Naive thymus-derived CD8-positive, alpha-beta T cell (primary cell): ENCODE results near the gene SYCE1. TPM values are rescaled to one million over a fixed set of nuclear protein-coding genes. Genes with fewer than 3 reads are reported as not detected.
"Not testable (repeated sequence)": the region's sequence is repeated elsewhere in the genome, so short reads cannot be mapped to it uniquely, and the experiment has no call there.

Experiments used
- ATAC-seq, 2 donors: fragments of 150-1000 bp; cut with Tn5 transposase in 1 of 2; sonication (Bioruptor Pico), chemical (Tn5 transposase) in 1 of 2; 1 replicate in 1 of 2; 2 replicates in 1 of 2; pipeline ENCODE4 v1.10.0; 2021; ENCODE audit warnings: mild to moderate bottlenecking in 2 of 2, moderate library complexity in 2 of 2
- POLR2A ChIA-PET: fragments of 350-600 bp; sonication (Branson Sonifier 250); formaldehyde crosslinking; loops from one replicate; lab custom pipeline; 2021; ENCODE audit warnings: antibody characterized with exemption; lab: Charles Lee
- DNase-seq, 10 donors: peaks; one replicate each; pipeline versions ENCODE4 v3.0.0 to v3.0.0-alpha.2; 2020 to 2022
- H3K27ac Mint-ChIP-seq, 10 donors: one replicate each; pipeline ENCODE4 v1.8.0; 2020 to 2022; ENCODE audit warnings: mild to moderate bottlenecking in 10 of 10, mixed read lengths in 10 of 10, moderate library complexity in 4 of 10, inconsistent platforms in 1 of 10
- H3K27me3 Mint-ChIP-seq, 5 donors: one replicate each; pipeline ENCODE4 v1.8.0; 2021 to 2022; ENCODE audit warnings: mixed read lengths in 5 of 5
- H3K36me3 Mint-ChIP-seq, 3 donors: one replicate each; pipeline ENCODE4 v1.8.0; 2020 to 2022; ENCODE audit warnings: mixed read lengths in 3 of 3, mild to moderate bottlenecking in 2 of 3, inconsistent platforms in 1 of 3
- H3K4me1 Mint-ChIP-seq, 4 donors: one replicate each; pipeline ENCODE4 v1.8.0; 2021 to 2022; ENCODE audit warnings: mixed read lengths in 4 of 4
- H3K4me3 Mint-ChIP-seq, 10 donors: one replicate each; pipeline ENCODE4 v1.8.0; 2020 to 2022; ENCODE audit warnings: mild to moderate bottlenecking in 10 of 10, mixed read lengths in 10 of 10, moderate library complexity in 6 of 10, inconsistent platforms in 1 of 10
- H3K9me3 Mint-ChIP-seq, 9 donors: one replicate each; pipeline ENCODE4 v1.8.0; 2020 to 2022; ENCODE audit warnings: mixed read lengths in 9 of 9, mild to moderate bottlenecking in 3 of 9, inconsistent platforms in 1 of 9, moderate library complexity in 1 of 9
- polyA plus RNA-seq, 3 donors: library from polyadenylated mRNA; unstranded; fragments of 300-500 nt; fragmentation: Illumina TruSeq; gene quantifications; one replicate each; pipeline ENCODE4 v1.2.3, GENCODE V29; 2021
- total RNA-seq, 8 experiments: library from RNA in 2 of 8; stranded (reverse) in 2 of 8; gene quantifications; one replicate each; pipeline ENCODE4 v1.2.3 and lab custom pipeline; 2021 to 2026

Gene SYCE1, protein sequence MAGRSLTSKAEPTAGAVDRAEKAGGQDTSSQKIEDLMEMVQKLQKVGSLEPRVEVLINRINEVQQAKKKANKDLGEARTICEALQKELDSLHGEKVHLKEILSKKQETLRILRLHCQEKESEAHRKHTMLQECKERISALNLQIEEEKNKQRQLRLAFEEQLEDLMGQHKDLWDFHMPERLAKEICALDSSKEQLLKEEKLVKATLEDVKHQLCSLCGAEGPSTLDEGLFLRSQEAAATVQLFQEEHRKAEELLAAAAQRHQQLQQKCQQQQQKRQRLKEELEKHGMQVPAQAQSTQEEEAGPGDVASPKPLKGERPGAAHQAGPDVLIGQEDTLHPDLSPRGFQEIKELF
- total RNA-seq = 1 to 10 TPM in 1 of 2 experiments, under 1 TPM in 1; 0.99 to 1.7 TPM
- under 1 TPM in 2 of 3 donors, not detected in 1; 0.10 to 0.59 TPM for polyA plus RNA-seq
- total RNA-seq (lab: John Stamatoyannopoulos, UW) = 0 to 1.5 (median 0.18) reads per million in 6 experiments

DNA sequence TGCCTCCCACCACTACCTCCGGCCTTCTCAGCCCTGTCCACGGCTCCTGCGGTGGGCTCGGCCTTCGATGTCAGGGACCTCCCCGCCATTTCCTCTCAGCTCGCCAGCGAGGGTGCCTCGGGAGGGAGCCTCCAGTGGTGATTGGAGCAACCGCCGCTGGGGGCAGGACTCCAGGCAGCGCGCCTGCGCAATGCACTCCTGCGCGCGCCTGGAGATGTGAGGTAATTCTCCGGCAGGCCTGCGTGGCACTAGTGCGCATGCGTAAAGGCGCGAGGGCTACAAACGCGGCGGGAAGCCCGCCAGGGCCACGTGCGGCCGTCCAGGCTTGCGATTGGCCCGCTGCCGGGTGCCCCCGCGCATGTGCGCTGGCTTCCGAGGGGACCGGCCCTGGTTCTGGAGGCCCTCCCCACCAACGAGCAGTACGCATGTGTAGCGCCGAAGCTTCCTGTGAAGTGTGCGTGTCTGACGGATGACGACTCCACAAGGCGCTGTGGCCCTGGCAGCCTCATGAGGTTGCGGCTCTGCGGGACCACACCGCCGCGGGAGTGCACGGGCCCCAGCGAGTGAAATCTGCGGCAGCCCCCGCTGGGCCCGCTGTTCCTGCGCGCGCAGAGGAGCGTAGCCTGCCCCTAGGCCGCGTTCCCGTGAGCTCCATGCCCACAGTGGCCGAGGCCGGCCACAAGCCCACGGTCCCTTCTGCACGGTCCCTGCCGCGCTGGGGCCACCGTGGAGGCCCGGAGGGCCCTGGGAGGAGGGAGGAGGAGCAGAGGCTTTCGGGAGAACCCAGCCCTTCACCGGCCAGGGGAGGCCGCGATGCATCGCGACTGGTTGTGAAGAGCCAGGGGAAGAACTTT is at the start of gene SYCE1:
SYCE1 (minus strand) TSS at position 143 of the 854 bp plus-strand sequence; CDS start at position 89, 54 bp downstream.
- H3K4me3 Mint-ChIP-seq = peak within 1 kb of the TSS in 2 of 10 donors; percentile 39 to 74

DNA sequence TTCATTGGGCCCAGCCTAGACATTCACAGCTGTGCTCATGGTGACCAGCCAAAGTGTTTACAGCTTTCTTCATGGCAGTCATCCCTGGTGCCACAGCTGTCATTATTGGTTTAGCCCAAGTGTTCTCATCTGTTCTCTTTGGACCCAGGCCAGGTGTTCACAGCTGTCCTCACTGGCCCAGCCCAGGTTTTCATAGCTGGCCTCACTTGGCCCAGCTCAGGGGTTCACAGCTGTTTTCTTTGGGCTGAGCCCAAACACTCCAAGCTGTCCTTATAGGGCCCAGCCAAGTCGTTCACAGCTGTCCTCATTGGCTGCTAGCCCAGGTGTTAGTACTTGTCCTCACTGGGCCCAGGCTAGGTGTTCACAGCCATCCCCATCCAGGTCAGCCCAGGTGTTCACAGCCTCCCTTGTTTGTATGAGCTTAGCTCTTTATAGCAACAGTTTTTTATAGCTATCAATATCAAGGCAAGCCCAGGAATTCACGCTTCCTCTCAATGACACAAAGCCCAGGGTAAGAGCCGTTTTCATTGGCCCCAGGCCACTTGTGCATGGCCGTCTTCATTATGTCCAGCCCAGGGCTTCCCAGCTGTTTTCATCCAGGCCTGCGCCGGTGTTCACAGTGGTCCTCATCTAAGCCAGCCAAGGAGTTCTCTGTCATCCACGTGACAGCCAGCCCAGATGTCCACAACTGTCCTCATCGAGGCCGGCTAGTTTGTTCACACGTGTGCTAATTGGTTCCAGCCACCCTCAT is 49.6 kb upstream of the SYCE1 start:
- no peak overlapping the region for H3K4me3 Mint-ChIP-seq
- H3K9me3 Mint-ChIP-seq = peaks cover 0 to 9% (median 0%) of the 10 kb centered on the region in 9 donors
- peaks cover 7 to 23% (median 12%) of the 10 kb centered on the region in 5 donors for H3K27me3 Mint-ChIP-seq
- peaks cover 0 to 3% (median 0%) of the 10 kb centered on the region in 4 donors for H3K4me1 Mint-ChIP-seq
- no peak for ATAC-seq
- DNase-seq = no peak
- POLR2A ChIA-PET = no interaction called here
- no peak overlapping the region for H3K27ac Mint-ChIP-seq
- peaks cover 0 to 3% (median 2%) of the 10 kb centered on the region in 3 donors for H3K36me3 Mint-ChIP-seq

More for the DNA sequence above, at the start of gene SYCE1:
- no peaks in the 10 kb centered on the region for H3K36me3 Mint-ChIP-seq
- peaks cover 9 to 22% (median 12%) of the 10 kb centered on the region in 5 donors for H3K27me3 Mint-ChIP-seq
- POLR2A ChIA-PET = no interaction called here
- peak within 1 kb of the TSS in 2 of 10 donors; percentile 27 to 71 for H3K27ac Mint-ChIP-seq
- DNase-seq (peak in 2 of 10 donors; percentile 32 to 72), ATAC-seq (peak; percentile 49 to 70)
- peaks cover 0 to 15% (median 4%) of the 10 kb centered on the region in 9 donors for H3K9me3 Mint-ChIP-seq
- H3K4me1 Mint-ChIP-seq = no peaks in the 10 kb centered on the region

DNA sequence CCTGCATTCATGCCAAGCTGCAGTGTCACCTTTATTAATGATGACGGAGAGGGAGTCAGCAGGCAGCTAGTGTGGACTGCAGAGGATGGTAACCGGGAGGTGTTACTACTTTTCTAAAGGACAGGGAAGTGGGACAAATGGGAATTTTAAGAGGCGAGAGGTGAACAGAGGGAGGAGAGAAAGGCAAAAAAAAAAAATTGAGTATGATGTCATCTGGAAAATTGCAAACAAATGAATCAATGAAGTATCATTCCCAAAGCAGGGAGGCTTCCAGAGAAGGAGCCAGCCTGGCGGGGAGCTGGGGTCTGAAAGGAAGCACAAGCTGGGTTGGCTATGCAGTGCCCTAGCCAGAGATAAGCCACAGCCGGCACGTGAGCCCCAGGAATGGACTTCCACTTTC is 48.3 kb upstream of the SYCE1 start:
- ATAC-seq (no peak), DNase-seq (no peak)
- Mint-ChIP-seq H3K36me3 (peaks cover 0 to 3% (median 2%) of the 10 kb centered on the region in 3 donors), H3K9me3 (peaks cover 0 to 12% (median 0%) of the 10 kb centered on the region in 9 donors), H3K27me3 (peaks cover 12 to 18% (median 14%) of the 10 kb centered on the region in 5 donors), H3K4me1 (no peaks in the 10 kb centered on the region), H3K4me3 (no peak overlapping the region), H3K27ac (no peak overlapping the region)
- POLR2A ChIA-PET = no interaction called here

DNA sequence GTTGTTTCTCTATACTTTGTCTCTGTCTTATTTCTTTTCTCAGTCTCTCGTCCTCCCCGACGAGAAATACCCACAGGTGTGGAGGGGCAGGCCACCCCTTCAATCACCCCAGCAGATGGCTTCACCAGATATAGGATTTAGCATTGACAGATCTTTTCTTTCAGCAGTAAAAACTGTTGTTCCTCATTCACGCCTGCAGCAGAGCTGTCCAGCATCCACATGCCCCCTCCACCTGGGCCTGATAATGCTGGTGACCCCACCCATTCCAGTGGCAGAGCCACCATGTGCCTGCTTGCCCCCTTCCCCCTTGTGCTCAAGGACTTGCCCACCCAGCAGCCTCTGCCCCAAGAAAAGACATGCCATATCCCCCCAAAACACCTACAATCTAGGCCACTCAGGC is 45.7 kb upstream of the SYCE1 start:
- Mint-ChIP-seq H3K4me1 (no peaks in the 10 kb centered on the region), H3K27me3 (peaks cover 28 to 36% (median 32%) of the 10 kb centered on the region in 5 donors), H3K36me3 (peaks cover 0 to 3% (median 2%) of the 10 kb centered on the region in 3 donors), H3K9me3 (peaks cover 0 to 23% (median 0%) of the 10 kb centered on the region in 9 donors), H3K4me3 (no peak overlapping the region), H3K27ac (peak overlapping the region in 1 of 10 donors; percentile 9)
- ATAC-seq = no peak
- POLR2A ChIA-PET = no interaction called here
- DNase-seq = no peak

DNA sequence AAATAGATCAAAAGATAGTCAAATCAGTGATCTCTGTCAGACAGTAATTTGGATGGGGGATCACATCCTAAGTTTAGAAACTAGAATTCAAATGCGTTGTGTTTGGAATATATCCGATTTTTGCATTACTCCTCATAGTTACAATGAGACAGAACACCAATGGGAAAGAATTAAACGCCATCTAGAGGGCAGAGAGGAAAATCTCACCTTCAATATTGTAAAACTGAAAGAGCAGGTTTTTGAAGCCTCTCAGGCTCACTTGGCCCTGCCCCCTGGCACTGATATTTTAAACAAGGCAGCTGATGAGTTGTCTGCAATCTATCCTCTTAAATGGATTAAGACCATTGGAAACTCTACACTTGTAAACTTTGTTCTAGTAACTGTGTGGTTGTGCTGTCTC is 43.5 kb upstream of the SYCE1 start:
- Mint-ChIP-seq H3K27ac (no peak overlapping the region), H3K4me3 (no peak overlapping the region), H3K9me3 (peaks cover 0 to 23% (median 0%) of the 10 kb centered on the region in 9 donors), H3K36me3 (peaks cover 0 to 3% (median 2%) of the 10 kb centered on the region in 3 donors), H3K4me1 (no peaks in the 10 kb centered on the region), H3K27me3 (peaks cover 38 to 57% (median 48%) of the 10 kb centered on the region in 5 donors)
- DNase-seq (peak in 3 of 10 donors; percentile 7 to 31 (median 29)), ATAC-seq (no peak)
- POLR2A ChIA-PET = no interaction called here

DNA sequence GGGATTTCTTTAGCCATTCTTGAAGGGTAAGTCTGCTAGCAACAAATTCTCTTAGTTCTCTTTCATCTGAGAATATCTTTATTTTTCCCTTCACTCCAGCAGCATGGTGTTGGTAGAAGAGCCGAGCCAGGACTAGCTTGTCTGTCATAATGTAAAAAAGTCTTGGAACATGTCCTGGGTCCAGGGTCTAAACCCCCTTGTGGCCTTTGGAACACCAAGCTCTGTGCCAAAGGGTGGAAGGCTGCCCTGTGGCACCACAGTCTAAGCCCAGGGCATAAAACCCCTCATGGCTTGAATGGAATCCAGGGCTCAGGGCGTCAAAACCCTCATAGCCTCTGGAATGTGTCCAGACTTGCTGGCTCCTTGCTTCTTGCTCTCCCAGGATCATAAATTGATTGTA is 38.1 kb upstream of the SYCE1 start:
- H3K4me3 Mint-ChIP-seq, H3K4me1 Mint-ChIP-seq, ATAC-seq, DNase-seq, H3K36me3 Mint-ChIP-seq, H3K27ac Mint-ChIP-seq, POLR2A ChIA-PET: not testable (repeated sequence)
- peaks cover 47 to 82% (median 59%) of the 10 kb centered on the region in 5 donors for H3K27me3 Mint-ChIP-seq
- H3K9me3 Mint-ChIP-seq = peaks cover 0 to 14% (median 0%) of the 10 kb centered on the region in 9 donors

DNA sequence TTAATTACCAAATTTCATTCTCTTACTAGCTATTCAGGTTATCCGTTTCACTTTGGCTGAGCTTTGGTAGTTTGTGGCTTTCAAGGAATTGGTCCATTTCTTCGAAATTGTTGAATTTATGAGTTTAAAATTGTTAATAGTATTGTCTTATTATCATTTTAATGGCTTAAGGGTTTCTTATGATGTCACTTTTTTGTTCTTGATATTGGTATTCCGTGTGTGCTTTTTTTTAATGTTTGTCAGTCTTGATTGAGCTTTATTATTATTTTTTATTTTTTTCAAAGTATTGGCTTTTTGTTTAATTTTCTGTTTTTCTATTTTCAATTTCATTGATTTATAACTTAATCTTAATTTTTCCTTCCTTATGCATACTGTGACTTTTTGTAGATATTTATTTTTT is 35.3 kb upstream of the SYCE1 start:
- peaks cover 0 to 6% (median 0%) of the 10 kb centered on the region in 9 donors for H3K9me3 Mint-ChIP-seq
- H3K27ac Mint-ChIP-seq = no peak overlapping the region
- POLR2A ChIA-PET = no interaction called here
- H3K27me3 Mint-ChIP-seq = peaks cover 39 to 89% (median 59%) of the 10 kb centered on the region in 5 donors
- no peak overlapping the region for H3K4me3 Mint-ChIP-seq
- ATAC-seq (no peak), DNase-seq (no peak)
- peaks cover 0 to 3% (median 0%) of the 10 kb centered on the region in 4 donors for H3K4me1 Mint-ChIP-seq
- H3K36me3 Mint-ChIP-seq = no peaks in the 10 kb centered on the region

DNA sequence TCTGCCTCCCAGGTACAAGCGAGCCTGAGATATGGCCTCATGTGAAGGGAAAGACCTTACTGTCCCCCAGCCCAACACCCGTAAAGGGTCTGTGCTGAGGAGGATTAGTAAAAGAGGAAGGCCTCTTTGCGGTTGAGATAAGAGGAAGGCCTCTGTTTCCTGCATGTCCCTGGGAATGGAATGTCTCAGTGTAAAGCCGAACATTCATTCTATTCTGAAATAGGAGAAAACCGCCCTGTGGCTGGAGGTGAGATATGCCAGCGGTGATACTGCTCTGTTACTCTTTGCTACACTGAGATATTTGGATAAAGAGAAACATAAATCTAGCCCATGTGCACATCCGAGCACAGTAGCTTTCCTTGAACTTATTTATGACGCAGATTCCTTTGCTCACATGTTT is 34.5 kb upstream of the SYCE1 start:
- H3K4me1 Mint-ChIP-seq, H3K27ac Mint-ChIP-seq, POLR2A ChIA-PET, DNase-seq, H3K4me3 Mint-ChIP-seq, H3K9me3 Mint-ChIP-seq, ATAC-seq, H3K36me3 Mint-ChIP-seq: not testable (repeated sequence)
- H3K27me3 Mint-ChIP-seq = peaks cover 39 to 89% (median 61%) of the 10 kb centered on the region in 5 donors

DNA sequence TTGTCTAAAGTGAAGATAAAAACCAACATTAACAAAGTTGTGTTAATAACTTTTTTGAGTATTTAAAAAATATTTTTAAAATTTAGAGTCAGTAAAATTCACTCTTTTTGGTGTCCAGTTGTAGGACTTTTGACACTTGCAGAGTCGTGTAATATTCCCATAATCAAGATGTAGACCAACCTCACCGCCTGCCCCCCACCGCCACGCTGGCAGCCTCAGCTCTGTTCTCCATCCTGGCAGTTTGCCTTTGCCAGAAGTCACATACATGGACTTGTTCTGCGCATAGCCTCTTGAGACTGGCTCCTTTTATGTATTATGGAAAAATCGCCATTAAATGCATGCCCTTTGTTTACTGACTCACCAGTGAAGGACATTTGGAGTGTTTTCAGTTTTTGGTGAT is 27.3 kb upstream of the SYCE1 start:
- POLR2A ChIA-PET = no interaction called here
- Mint-ChIP-seq H3K27me3 (peaks cover 12 to 52% (median 38%) of the 10 kb centered on the region in 5 donors), H3K27ac (no peak overlapping the region), H3K4me1 (no peaks in the 10 kb centered on the region), H3K36me3 (no peaks in the 10 kb centered on the region), H3K4me3 (no peak overlapping the region), H3K9me3 (no peaks in the 10 kb centered on the region)
- ATAC-seq (no peak), DNase-seq (no peak)

DNA sequence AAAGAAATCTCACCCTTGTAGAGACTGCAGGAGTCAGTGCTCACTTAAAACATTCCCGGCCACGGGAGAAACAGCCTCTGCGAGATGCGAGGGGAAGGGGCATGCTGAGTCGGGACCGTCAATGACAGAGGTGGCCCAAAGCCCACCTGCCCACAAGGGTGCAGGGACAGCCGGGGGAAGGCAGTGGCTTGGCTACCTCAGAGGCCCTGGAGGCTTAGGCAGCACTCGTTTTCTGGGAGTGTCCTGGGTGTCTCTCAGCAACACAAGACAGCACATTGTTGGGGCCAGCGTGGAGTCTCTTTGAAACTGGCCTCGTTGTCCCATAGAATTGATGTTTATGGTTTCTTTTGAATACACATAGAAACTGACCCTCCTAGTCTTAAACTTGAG is 25.6 kb upstream of the SYCE1 start:
- Mint-ChIP-seq H3K4me3 (no peak overlapping the region), H3K27ac (no peak overlapping the region), H3K36me3 (no peaks in the 10 kb centered on the region), H3K4me1 (no peaks in the 10 kb centered on the region), H3K9me3 (peaks cover 0 to 2% (median 0%) of the 10 kb centered on the region in 9 donors), H3K27me3 (peaks cover 13 to 34% (median 32%) of the 10 kb centered on the region in 5 donors)
- POLR2A ChIA-PET = no interaction called here
- ATAC-seq (no peak), DNase-seq (no peak)

DNA sequence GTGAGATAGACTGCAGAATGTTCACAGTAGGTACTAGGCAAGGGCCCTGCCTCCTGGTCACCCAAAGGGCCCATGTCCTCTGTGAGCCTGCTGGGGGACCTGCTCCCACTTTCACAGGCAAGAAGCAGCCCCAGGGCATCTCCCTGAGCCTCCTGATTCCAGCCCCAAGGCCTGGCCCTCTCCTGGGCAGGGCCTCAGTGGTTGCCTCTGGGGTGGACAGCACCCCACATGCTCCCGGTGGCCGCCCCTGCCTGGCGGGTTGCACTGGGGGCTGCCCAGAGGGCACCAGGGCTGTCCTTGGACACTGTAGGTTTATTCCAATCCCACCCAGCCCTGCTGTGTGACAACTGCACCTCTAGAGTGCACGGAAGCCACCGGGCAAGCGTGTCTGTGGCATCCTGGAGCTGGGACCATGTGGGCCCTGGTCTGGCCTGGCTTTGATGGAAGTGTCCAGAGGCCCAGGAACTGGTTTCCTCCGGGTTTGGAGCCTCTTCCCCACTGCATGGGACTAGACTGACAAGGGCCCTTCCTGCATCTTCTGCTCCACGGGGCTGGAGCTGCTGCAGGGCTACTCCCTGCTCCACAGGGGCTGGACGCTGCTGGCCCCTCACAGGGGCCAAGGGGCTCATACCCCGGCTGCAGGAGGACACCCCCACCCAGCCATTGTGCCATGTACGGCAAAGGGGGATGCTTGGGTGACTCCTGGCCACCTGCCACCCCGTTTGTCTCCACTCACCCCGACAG is 25.0 kb upstream of the SYCE1 start:
- no peaks in the 10 kb centered on the region for H3K4me1 Mint-ChIP-seq
- DNase-seq (no peak), ATAC-seq (no peak)
- H3K9me3 Mint-ChIP-seq = peaks cover 0 to 2% (median 0%) of the 10 kb centered on the region in 9 donors
- H3K27ac Mint-ChIP-seq = no peak overlapping the region
- POLR2A ChIA-PET = no interaction called here
- H3K27me3 Mint-ChIP-seq = peaks cover 11 to 30% (median 29%) of the 10 kb centered on the region in 5 donors
- no peak overlapping the region for H3K4me3 Mint-ChIP-seq
- H3K36me3 Mint-ChIP-seq = no peaks in the 10 kb centered on the region
